Stimulated activated CD8-positive, alpha-beta memory T cell treated with anti-CD3 and anti-CD28 coated beads, Interleukin-15, amount 100 ng/mL, for 4 hours (primary cell): Measurements from ENCODE around the gene TPP1.

ENCODE experiments used
- DNase-seq, 2 donors: peaks; one replicate each; pipeline ENCODE4 v3.0.0-alpha.2; 2020; ENCODE audit warnings: low read depth in 2 of 2

The TPP1 gene

GRCh38 chr11:6587360-6587953, 31.8 kb downstream of the TPP1 start:
- DNase-seq, result no peak

- DNase-seq, result no peak
Measured at GRCh38 chr11:6586434-6587359, 32.5 kb downstream of the TPP1 start.

GRCh38 chr11:6584528-6584927, 34.7 kb downstream of the TPP1 start:
- DNase-seq, result no peak

GRCh38 chr11:6583584-6583983, 35.6 kb downstream of the TPP1 start:
- no peak for DNase-seq

- DNase-seq, result no peak
Measured at GRCh38 chr11:6579681-6580080, 39.5 kb downstream of the TPP1 start.

GRCh38 chr11:6578134-6578533, 41.1 kb downstream of the TPP1 start:
- no peak for DNase-seq

- no peak for DNase-seq
Measured at GRCh38 chr11:6576471-6577373, 42.5 kb downstream of the TPP1 start.

GRCh38 chr11:6574816-6575715, 44.2 kb downstream of the TPP1 start:
- DNase-seq, result no peak

GRCh38 chr11:6572215-6572614, 47.0 kb downstream of the TPP1 start:
- DNase-seq, result no peak

- DNase-seq, result no peak
Measured at GRCh38 chr11:6571434-6572008, 47.7 kb downstream of the TPP1 start.

- no peak for DNase-seq
Measured at GRCh38 chr11:6570691-6571427, 48.4 kb downstream of the TPP1 start.

- no peak for DNase-seq
Measured at GRCh38 chr11:6569706-6570105, 49.5 kb downstream of the TPP1 start.

GRCh38 chr11:6568191-6568918, 50.9 kb downstream of the TPP1 start:
- DNase-seq, result no peak

- no peak for DNase-seq
Measured at GRCh38 chr11:6567371-6567745, 51.9 kb downstream of the TPP1 start.

- no peak for DNase-seq
Measured at GRCh38 chr11:6566704-6567370, 52.4 kb downstream of the TPP1 start.

GRCh38 chr11:6565988-6566703, 53.1 kb downstream of the TPP1 start:
- no peak for DNase-seq

GRCh38 chr11:6565325-6565724, 53.9 kb downstream of the TPP1 start:
- no peak for DNase-seq

GRCh38 chr11:6563667-6564066, 55.6 kb downstream of the TPP1 start:
- DNase-seq, result no peak
